HG02798 (cell line): ENCODE data around the gene PCSK5.
"Not testable (repeated sequence)": the region's sequence is repeated elsewhere in the genome, so short reads cannot be mapped to it uniquely, and the experiment has no call there.

Source experiments
- ATAC-seq: cut with Tn5 transposase; IDR thresholded peaks from one replicate; pipeline ENCODE4 v1.9.1; 2021; ENCODE audit warnings: mild to moderate bottlenecking; ENCODE audit not compliant: unreplicated experiment, poor library complexity

PCSK5 gene

DNA sequence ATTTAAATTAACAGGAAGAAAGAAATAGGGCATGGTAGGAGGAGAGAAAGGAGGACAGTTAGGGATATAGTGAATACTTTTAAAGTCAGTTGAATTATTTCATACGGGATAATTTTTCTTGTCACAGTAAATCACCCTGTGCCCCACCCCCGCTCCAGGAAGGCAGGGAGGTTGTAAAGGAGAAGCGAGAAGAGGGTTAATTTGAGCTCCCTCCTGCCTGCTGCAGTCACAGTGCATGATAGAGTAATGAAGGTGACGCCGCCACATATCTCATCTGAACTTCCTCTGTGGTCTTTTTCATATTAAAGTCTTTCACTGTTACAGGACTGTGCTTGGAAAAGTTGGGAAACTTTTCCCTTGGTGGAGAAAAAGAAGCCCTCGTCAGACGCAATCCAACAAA is 896 bp upstream of the PCSK5 start:
- no peak for ATAC-seq

DNA sequence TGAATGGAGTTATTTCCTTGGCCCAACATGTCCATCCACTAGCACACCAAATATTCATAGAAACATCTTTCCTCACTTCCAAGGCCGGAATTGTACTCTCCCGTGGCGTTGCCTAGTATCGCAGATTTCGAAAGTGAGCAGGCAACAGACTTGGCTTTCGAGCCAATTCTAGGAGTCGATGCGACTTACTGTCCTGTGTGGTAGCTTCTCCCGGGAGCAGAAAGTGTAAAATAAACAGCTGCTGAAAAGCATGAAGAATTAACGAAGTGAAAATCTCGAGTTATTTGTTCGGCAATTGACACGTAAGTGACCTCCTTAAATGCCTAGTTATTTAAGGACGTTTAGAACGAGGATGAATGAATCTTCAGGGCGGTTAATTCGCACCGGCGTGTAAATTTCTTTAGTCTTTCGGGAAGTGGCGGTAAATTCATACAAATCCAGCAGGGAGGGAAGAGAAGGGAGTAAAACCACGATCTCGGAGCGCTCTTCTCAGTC is 449 bp upstream of the PCSK5 start:
- ATAC-seq, result peak; percentile 23

DNA sequence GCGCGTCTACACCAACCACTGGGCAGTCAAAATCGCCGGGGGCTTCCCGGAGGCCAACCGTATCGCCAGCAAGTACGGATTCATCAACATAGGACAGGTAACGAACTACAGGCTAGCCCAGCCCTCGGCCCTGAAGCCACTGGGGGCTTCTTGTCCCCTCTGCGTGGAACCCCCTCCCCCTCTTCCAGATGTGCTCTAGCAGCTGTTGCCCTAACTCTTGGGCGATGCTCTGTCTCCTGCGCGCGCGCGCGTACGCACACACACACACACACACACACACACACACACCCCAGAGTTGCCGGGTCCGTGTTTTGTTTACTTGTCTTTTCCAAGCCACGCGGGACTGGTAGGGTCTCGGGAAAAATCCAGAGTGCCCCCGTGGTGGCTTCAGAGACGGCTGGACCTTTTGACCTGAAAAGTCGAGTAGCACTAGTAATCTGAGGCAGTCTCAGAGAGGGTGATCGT is 836 bp downstream of the PCSK5 start:
- ATAC-seq, result no peak

DNA sequence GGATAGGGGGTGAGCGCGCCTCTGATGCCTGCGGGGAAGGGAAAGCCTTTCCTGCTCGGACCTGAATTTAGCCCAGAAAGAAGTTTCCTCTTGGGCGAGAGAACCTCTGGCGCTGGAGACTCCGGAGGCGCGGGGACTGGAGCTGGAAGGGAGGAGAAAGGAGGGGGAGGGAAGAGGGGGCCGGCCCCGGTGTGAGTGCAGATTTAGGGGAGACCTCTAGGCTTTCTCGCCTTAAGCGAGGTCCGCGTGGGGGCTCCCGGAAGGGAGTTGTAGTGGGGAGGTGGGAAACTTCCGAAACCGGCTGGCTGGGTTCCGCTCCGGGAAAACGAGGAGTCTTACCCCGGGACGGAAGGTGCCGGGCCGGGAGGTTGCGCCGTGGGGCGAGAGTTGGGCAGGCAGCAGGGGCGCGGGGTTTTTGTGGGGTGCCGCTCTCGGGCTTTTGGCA is 1.3 kb downstream of the PCSK5 start:
- no peak for ATAC-seq

DNA sequence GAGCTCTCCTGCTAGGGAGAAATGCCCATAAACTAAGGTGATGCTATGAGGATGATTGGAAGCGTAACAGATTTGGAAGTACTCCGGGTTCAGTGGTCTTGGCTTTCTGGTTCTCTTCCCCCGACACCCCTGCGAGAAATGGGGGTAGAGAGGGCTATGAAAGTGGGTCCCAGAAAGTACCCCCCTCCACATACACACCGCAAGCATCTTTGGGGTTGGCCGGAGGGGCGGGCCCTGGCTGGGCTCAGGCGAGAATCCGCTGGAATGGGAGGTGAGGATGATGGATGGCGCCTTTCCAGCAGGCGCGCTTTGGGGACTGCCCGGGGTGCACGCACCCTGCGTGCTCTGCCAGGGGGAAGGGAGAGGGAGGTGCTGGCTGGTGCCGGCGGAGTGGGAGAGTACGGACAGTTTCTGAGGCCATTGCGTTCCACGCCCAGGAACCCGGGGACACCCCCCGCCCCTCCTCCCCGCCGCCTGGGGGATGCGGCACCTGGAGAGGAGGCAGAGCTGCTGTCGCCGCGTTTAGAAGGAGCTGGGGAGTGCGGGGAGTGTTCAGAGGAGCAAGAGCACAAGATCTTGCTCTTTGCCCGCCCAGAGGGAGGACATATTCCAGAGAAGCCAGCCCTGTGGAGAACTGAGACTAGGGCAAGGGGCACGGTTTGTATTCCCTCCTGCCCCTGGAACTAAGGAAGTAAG is 1.9 kb downstream of the PCSK5 start:
- no peak for ATAC-seq

DNA sequence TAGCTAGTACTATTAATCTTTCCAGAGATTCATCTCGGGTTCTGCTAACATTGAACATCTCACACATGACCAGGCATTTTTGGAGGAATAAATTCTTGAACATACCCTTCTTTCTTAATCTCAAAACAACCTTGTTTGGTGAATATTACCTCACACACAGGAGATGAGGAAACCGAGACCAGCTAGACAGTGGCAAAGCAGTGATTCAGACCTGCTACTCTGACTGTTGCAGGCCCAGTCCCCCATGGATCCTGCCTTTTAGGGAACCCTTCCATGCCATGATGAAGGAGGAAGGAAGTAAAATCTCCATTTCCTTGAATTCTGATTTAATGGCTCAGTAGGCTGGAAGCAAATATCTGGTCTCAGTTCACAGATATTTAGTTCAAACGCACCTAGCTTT is 2.6 kb downstream of the PCSK5 start:
- ATAC-seq, result no peak

DNA sequence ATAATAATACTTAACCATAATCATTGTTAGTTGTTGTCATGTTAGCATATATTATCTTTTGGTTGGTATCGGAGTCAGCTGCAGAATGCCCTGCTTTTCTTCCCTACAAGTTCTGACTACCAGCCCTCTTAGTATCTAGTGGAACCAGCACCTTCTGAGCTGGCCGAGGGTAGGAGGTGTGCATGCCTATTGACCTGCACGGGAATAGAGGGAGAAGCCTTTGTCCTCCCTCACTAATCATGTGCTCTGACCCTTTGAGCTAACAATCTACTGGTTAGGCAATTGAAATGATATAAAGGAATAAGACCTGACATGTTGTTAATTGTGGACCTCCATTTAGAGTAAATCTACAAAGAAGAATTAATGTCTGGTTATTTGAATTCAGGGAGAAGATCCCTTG is 4.1 kb downstream of the PCSK5 start:
- ATAC-seq, result no peak

DNA sequence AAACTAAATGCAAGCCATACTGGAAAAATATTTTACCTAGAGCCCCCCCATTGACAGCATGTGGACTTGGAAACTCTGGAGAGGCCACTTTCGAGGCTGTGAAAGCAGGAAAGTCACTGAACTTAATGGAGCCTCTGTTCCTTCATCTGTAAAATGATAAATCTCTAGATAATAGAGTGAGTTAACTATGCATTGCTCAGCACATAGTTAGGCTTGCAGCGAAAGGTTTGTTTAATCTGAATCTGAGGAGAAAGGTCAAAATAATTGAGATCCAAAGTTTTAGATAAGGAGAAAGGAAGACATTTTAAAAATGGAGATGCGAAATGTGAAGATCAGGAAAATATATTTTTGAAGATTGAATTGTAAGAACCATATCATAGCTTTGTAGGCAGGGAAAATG is 4.6 kb downstream of the PCSK5 start:
- ATAC-seq, result no peak

DNA sequence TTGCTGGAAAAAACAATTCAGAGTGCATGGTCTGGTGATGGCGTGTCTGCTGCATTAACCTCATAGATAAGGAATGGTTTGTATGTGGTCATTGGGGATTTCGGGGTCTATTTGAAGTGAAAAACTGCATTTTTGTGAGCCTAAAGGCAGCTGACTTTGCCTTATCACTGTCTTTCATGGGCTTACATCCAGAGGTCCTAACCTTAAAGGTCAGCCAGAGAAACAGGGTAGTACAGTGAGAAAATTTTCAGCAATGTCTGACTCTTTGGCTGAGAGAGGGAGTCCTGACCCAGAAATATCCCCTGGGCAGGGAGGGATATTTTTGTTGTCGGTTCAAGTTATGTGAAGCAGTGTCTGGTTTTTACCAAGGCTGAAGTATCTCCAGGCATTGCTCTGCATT is 5.7 kb downstream of the PCSK5 start:
- ATAC-seq, result no peak

DNA sequence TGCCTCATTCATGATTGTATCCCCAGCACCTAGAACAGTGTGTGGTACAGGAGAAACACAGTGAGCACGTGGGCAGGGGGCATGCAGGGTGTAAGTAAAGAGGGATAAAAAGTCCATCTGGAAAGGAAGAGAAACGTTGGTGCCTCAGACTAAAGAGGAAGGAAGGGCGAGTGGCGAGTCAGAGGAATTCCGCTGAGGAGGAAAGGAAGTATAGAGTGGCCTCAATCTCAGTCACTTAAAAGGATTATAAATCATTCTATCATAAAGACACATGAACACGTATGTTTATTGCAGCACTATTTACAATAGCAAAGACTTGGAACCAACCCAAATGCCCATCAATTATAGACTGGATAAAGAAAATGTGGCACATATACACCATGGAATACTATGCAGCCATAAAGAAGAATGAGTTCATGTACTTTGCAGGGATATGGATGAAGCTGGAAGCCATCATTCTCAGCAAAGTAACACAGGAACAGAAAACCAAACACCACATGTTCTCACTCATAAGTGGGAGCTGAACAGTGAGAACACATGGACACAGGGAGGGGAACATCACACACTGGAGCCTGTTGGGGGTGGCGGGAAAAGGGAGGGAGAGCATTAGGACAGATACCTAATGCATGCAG is 10.5 kb downstream of the PCSK5 start:
- not testable (repeated sequence) for ATAC-seq

DNA sequence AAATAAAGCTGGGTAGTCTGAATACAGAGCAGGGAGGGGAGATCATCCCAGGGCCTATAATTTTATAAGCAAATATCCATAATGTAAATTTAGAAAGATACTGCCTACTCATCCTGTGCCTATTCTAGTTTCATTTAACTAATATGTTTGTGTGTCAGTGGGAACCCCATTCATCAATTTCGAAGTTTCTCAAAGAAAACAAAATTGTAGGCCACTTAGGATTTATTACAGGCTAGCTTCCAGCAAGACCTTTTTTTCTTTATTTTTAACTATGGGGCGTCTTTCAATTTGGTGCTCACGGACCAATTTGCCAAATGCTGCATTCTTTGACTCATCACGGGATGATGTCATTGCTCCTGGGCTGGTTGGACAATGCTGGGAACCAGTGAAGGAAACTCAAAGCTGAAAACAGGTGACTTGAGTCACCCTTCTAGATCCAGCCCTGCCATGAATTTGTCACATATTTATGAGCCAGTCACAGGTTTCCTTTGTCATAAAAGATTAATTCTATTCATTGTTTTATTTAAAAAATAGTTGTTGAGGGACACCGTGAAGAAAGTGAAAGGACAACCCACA is 13.4 kb downstream of the PCSK5 start:
- no peak for ATAC-seq

DNA sequence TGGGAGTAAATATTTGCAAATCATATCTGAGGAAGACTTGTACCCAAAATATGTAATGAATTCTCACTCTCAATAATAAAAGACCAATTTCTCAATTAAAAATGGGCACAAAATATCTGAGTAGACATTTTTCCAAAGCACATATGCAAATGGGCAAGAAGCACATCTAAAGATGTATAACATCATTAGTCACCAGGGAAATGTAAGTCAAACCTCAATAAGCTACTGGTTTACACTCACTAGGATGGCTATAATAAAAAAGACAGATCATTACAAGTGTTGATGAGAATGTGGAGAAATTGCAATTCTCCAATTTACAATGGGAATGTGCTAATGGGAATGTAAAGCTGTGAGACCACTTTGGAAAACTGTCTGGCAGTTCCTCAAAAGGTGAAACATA is 13.9 kb downstream of the PCSK5 start:
- ATAC-seq, result no peak

DNA sequence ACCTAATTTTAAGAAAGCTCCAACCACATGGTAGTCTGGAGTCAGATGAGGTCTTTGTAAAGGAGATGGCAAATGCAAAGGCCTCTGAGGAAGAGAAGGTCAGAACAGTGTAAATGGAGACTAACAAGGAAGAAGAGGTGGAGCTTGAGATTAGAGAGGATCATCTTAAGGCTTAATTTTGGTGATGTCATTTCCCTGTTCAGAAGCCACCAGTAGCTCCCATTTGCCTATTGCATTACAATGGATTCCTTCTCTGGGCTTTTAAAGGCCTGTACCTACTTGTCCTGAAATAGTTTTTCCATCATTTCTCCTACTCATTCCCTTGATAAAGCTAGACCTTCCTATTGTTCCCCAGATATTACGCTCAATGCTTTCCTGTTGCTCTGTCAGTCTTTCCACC is 16.1 kb downstream of the PCSK5 start:
- no peak for ATAC-seq

DNA sequence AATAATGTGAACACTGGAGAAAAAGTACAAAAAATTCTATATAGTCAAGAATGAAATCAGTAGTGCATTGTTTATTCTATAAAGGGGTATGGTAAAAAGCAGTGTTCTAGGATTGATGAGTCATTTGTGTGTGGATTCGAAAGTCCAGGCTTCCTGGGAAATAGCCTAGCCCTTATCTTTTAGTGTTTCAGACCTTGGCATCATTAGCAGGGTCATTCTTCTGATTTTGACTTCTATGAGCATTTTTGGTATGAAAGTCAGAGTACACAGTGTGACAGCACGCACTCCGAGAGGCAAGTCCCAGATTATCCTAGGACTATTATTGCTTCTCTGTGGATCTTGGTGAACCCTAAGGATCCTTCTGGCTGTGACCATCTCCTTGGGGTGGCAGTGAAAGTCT is 16.9 kb downstream of the PCSK5 start:
- ATAC-seq, result no peak

DNA sequence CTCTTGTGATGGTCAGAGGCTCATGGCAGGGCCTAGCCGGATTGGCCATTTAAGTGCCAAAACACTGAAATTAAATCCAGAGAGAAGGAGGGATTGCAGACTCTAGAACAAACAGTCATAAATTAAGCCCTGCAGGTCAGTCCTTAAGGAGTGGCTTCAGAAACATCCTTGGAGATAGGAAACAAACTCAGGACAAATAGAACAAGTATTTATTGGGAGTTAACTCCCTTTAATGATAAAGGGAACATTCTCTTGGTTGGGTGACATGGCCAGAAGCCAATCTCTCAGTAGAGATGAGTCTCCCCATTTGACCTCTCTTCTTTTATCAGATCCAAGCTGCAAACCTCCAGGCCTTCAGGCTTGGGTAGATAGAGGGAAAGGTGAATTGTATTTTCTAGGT is 17.4 kb downstream of the PCSK5 start:
- ATAC-seq, result no peak

DNA sequence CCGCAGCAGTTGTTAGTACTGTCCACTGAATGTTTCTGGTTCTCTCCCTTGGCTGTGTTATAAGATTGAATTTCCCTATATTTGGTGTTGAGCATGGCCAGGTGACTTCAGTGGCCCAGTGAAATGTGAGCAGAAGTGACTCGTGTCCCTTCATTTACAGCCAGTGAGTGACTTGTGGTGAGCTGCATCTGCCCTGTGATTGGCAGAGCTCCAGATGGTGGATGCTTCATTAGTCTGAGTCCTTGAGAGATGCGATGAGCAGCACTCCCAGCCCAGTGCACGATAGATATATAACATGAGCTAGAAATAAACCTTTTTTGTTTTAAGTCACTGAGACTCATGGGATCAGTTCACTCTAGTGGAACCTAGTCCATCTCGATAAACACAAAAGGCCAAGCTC is 19.3 kb downstream of the PCSK5 start:
- no peak for ATAC-seq

DNA sequence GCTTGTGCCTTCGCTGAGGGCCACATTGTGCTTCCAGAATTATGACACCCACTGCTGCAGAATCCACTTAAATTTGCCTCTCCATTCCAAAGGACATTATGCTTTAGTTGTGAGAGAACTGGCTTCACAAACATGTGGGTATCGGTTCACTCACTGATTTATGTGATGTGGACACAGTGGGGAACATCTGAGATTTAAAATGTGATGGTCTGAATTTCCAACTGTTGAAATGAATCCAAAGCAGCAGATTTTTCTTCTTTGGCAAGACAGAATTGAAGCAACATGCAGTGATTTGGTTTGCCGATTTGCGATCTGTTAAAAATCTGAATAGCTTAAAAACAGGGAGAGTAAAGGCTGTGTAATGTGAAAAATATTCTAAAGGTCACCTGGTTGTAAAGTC is 20.3 kb downstream of the PCSK5 start:
- ATAC-seq, result no peak

DNA sequence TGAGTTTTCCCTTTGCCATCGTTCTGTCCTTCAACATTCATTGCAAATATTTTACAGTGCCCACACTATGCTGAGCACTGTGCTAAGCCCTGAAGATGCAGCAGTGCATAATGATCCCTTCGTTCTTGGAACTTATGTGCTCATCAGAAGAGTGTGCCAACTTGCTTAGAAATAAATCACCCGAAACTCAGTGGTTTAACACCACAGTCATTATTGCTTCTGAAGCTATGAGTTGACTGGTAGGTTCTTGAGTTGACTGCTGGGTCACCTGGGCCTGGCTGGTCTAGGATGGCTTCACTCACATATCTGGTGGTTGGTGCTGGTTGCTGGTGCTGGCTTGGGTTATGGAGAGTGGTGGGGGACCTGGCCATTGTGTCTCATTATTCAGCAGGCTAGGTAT is 20.9 kb downstream of the PCSK5 start:
- no peak for ATAC-seq

DNA sequence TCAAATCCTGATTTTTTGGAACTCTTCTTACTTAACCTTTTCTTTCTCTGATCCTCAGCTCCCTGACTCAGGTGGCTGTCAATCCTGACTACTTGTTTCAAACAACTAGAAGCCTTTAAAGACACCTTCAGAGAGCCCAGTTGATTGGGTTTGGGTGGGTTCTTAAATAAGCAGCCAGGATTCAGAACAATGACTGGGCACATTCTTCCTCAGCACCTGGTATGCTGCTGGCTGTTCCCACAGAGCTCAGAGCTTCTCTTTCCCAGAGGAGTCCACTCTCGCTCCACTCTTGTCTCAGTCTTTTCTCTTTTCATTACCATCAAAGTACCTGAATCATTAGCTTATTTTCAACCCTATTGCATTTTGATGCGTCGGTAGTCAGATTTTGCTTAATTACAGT is 22.5 kb downstream of the PCSK5 start:
- ATAC-seq, result no peak

DNA sequence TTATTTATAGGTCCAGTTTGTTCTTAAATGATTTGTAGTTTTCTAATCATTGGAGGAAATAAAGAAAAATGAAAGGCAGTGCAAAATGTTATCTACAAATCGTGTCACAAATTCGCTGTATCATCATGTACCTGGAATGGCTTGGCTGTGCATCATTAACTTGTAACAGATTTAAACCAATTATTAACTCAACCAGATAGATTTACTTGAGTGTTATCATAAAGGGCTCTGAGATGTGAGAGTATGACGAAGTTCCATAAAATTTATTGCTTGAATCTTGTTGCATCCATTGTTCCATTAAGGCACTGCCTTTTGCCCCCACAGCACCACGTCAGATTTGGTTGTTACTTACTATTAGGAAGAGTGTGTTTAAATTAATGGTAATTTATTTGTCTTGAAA is 23.5 kb downstream of the PCSK5 start:
- ATAC-seq, result no peak

DNA sequence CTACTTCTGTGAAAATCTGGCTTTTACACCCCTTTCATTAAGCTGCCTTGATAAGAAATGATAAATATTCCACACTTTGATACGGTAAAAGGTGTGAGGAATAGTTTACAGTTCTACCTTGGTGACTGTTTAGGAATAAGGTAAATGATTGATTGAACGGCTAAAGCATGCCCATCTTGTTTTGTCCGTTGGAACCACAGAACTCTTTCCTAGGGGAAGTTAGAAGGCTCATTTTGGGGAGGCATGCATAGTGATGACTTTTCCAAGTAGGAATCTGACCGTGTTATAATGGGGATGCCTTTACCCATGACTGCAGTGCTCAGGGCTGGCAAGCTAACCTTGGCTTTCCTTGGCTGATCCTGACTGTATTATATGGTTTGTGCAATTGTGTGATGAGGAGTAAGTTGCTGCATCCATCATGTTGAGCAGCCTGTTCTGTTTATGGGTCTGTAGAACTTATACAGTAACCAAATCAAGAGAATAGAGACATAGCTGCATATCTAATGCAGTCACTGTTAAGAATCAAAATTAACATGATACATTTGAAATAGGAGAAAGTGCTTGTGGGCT is 24.5 kb downstream of the PCSK5 start:
- ATAC-seq, result no peak
